ENCODE measurements around the gene GPR155. TPM values are rescaled to one million over a fixed set of nuclear protein-coding genes. Genes with fewer than 3 reads are reported as not detected.

The GPR155 gene
- total and polyA plus RNA-seq, 10 donors = 0.80 to 15.5 (median 10.3) TPM

- H3K27me3 ChIP-seq (replicated peaks in 1 of 7) = no peaks in the 10 kb centered on the region
- TF ChIP-seq POLR2AphosphoS5 (IDR thresholded peaks at IDR 0.05) (no peak), CTCF (IDR thresholded peaks at IDR 0.05 in 8 of 11, conservative IDR thresholded peaks at IDR 0.05 in 3 of 11) (no peak), POLR2A (IDR thresholded peaks at IDR 0.05) (no peak)
- H3K4me3 ChIP-seq = no peak overlapping the region
- H3K4me1 ChIP-seq = no peaks in the 10 kb centered on the region
- intact Hi-C loops (cut with DNase I; ENCODE audit: low total_unique reads) = no loop called here
- no peak overlapping the region for H3K27ac ChIP-seq
- peaks cover 0 to 40% (median 3%) of the 10 kb centered on the region in 6 donors for H3K36me3 ChIP-seq
- DNase-seq = no peak
- H3K9me3 ChIP-seq = no peaks in the 10 kb centered on the region
These were observed 50.5 kb downstream of the GPR155 start for GRCh38 chr2:174436351-174436750.

- WGBS, 5 donors = 96 to 100% (median 98%) methylated on average over 1 of the region's 1 CpG
- intact Hi-C loops (cut with DNase I; ENCODE audit: low total_unique reads) = no loop called here
- Histone ChIP-seq H3K36me3 (peaks cover 0 to 68% (median 5%) of the 10 kb centered on the region in 6 donors), H3K4me1 (no peaks in the 10 kb centered on the region), H3K4me3 (no peak overlapping the region), H3K27ac (no peak overlapping the region), H3K9me3 (peaks cover 0 to 5% (median 0%) of the 10 kb centered on the region in 8 donors), H3K27me3 (replicated peaks in 1 of 7) (no peaks in the 10 kb centered on the region)
- TF ChIP-seq POLR2A (IDR thresholded peaks at IDR 0.05) = no peak
- no peak for TF ChIP-seq POLR2AphosphoS5 (IDR thresholded peaks at IDR 0.05)
- TF ChIP-seq CTCF (IDR thresholded peaks at IDR 0.05 in 8 of 11, conservative IDR thresholded peaks at IDR 0.05 in 3 of 11) = no peak
- DNase-seq = no peak
These were observed 54.9 kb downstream of the GPR155 start for GRCh38 chr2:174431902-174432301.

- H3K4me1 ChIP-seq = no peaks in the 10 kb centered on the region
- 74 to 100% (median 98%) methylated on average over 2 of the region's 2 CpGs for WGBS, 5 donors
- no peak for DNase-seq
- H3K9me3 ChIP-seq = peaks cover 0 to 5% (median 0%) of the 10 kb centered on the region in 8 donors
- H3K27ac ChIP-seq = no peak overlapping the region
- intact Hi-C loops (cut with DNase I; ENCODE audit: low total_unique reads) = no loop called here
- H3K27me3 ChIP-seq (replicated peaks in 1 of 7) = no peaks in the 10 kb centered on the region
- TF ChIP-seq POLR2A (IDR thresholded peaks at IDR 0.05) (no peak), POLR2AphosphoS5 (IDR thresholded peaks at IDR 0.05) (no peak), CTCF (IDR thresholded peaks at IDR 0.05 in 8 of 11, conservative IDR thresholded peaks at IDR 0.05 in 3 of 11) (no peak)
- no peak overlapping the region for H3K4me3 ChIP-seq
- H3K36me3 ChIP-seq = peaks cover 0 to 73% (median 2%) of the 10 kb centered on the region in 6 donors
These were observed 56.8 kb downstream of the GPR155 start for GRCh38 chr2:174430066-174430465.

GRCh38 chr2:174428214-174428613 is 58.6 kb downstream of the GPR155 start:
- no peak overlapping the region for H3K4me3 ChIP-seq
- H3K27me3 ChIP-seq (replicated peaks in 1 of 7) = no peaks in the 10 kb centered on the region
- no peak for TF ChIP-seq CTCF (IDR thresholded peaks at IDR 0.05 in 8 of 11, conservative IDR thresholded peaks at IDR 0.05 in 3 of 11)
- TF ChIP-seq POLR2AphosphoS5 (IDR thresholded peaks at IDR 0.05) = no peak
- TF ChIP-seq POLR2A (IDR thresholded peaks at IDR 0.05) = no peak
- no peaks in the 10 kb centered on the region for H3K4me1 ChIP-seq
- no peak for DNase-seq
- H3K27ac ChIP-seq = no peak overlapping the region
- peaks cover 0 to 5% (median 0%) of the 10 kb centered on the region in 8 donors for H3K9me3 ChIP-seq
- intact Hi-C loops (cut with DNase I; ENCODE audit: low total_unique reads) = no loop called here
- WGBS, 5 donors = 92 to 98% (median 98%) methylated on average over 1 of the region's 1 CpG
- peaks cover 0 to 86% (median 8%) of the 10 kb centered on the region in 6 donors for H3K36me3 ChIP-seq

Data from spleen (tissue), 11 donors.